Measurements from ENCODE around the gene ATP8A1.

- TF ChIP-seq CTCF (IDR thresholded peaks at IDR 0.05; ENCODE audit: low read depth, low read length): no peak
- no peak for TF ChIP-seq POLR2A (IDR thresholded peaks at IDR 0.05; ENCODE audit: extremely low read depth, insufficient read length)
- no peak for TF ChIP-seq MAX (IDR thresholded peaks at IDR 0.05; ENCODE audit: low read depth, low read length)
- TF ChIP-seq MYC (IDR thresholded peaks at IDR 0.05; ENCODE audit: low read depth, low read length): no peak
These were observed 13.2 kb downstream of the ATP8A1 start for GRCh38 chr4:42643685-42644084.

All from NB4 (cell line).